PC-3 (cell line): Measurements from ENCODE around the gene CFD.

Experiments
- EZH2 ChIP-seq: fragments of 300-600 bp; sonication (generic); IDR thresholded peaks from one replicate; pipeline ENCODE4 v1.6.1; 2017; ENCODE audit warnings: antibody characterized with exemption, mild to moderate bottlenecking, low read length; ENCODE audit not compliant: unreplicated experiment
- EZH2phosphoT487 ChIP-seq: fragments of 300-600 bp; sonication (generic); IDR thresholded peaks from 2 replicates; pipeline ENCODE4 v1.6.1; 2018; ENCODE audit warnings: mild to moderate bottlenecking, antibody characterized with exemption, low read length, borderline replicate concordance
- TF ChIP-seq, protein P1 (sequence below): fragments of 300-600 bp; sonication (generic); conservative IDR thresholded peaks from 2 replicates; pipeline ENCODE4 v1.5.1; 2017; ENCODE audit warnings: antibody characterized with exemption, low read depth, mild to moderate bottlenecking, low read length

DNA sequence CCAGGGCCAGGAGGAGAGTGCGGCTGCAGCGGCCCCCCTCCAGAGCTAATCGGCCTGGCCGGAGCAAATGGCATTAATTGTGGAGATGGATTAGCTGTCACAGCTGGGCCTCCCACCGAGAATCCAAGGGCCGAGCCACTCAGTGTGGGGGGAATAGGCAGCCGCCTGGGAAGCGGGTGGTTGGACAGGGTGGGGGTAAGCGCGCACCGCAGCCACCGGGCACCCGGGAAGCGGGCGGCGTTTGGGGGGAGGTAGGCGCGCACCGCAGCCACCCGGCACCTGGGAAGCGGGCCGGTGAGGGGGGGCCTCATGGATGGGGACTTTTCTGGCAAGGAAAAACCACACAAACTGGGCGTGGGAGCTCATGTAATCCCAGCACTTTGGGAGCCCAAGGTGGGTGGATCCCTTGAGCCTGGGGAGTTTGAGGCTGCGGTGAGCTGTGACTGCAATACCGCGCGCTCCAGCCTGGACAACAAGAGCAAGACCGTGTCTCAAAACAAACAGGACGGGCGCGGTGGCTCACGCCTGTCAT is 43.9 kb downstream of the CFD start:
- TF ChIP-seq, protein P1, sequence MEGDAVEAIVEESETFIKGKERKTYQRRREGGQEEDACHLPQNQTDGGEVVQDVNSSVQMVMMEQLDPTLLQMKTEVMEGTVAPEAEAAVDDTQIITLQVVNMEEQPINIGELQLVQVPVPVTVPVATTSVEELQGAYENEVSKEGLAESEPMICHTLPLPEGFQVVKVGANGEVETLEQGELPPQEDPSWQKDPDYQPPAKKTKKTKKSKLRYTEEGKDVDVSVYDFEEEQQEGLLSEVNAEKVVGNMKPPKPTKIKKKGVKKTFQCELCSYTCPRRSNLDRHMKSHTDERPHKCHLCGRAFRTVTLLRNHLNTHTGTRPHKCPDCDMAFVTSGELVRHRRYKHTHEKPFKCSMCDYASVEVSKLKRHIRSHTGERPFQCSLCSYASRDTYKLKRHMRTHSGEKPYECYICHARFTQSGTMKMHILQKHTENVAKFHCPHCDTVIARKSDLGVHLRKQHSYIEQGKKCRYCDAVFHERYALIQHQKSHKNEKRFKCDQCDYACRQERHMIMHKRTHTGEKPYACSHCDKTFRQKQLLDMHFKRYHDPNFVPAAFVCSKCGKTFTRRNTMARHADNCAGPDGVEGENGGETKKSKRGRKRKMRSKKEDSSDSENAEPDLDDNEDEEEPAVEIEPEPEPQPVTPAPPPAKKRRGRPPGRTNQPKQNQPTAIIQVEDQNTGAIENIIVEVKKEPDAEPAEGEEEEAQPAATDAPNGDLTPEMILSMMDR: no peak
- TF ChIP-seq EZH2phosphoT487 (no peak), EZH2 (no peak)
